ENCODE measurements around the gene MGLL. TPM values are rescaled to one million over a fixed set of nuclear protein-coding genes. Genes with fewer than 3 reads are reported as not detected.

The MGLL gene
- total and polyA plus RNA-seq, 7 donors: 24.7 to 220 (median 46.8) TPM

DNA sequence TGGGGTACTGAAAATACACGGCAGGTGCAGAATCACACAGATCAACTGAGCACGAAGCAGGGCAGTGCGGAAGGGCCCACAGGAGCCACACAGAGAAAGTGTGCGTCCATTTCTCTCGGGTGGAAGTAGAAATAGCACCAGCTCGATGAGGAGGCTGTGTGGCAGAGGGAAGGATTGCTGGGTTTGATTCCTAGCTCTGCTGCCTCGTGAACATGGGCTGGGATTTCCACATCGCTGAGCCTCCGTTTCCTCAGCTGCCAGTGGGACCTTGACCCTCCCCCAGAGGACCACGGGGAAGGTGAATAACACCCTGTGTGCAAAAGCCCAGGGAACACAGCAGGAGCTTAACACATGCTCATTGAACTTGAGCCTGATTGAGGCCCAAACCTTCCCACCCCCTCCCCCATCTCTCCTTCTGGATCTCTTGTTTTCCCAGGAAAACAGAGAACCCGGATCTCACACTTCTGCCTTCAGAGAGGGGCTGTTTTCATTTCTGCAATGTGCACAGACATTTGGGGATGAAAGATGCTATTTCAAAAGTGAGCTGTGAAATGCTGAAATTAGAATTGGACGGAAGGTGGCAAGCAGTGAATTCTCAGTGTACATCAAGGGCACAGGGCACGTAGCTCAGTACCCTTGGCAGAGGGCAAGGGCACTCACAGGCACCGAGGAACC, 111.2 kb downstream of the MGLL start:
- TF ChIP-seq EP300 (IDR thresholded peaks at IDR 0.05) (no peak), POLR2A (IDR thresholded peaks at IDR 0.05) (no peak), CTCF (IDR thresholded peaks at IDR 0.05) (no peak), POLR2AphosphoS5 (IDR thresholded peaks at IDR 0.05) (no peak)
- Histone ChIP-seq H3K27ac (peak overlapping the region; percentile 59 to 85 (median 72)), H3K9me3 (no peaks in the 10 kb centered on the region), H3K4me3 (no peak overlapping the region), H3K36me3 (no peaks in the 10 kb centered on the region), H3K4me1 (peaks cover 0 to 59% (median 46%) of the 10 kb centered on the region in 4 donors), H3K27me3 (no peaks in the 10 kb centered on the region)
- intact Hi-C loops (cut with DNase I): loop anchor here (5.0 kb wide), 1 partner anchor 41 kb away; no protein-coding TSS in a partner anchor
- DNase-seq: peak; percentile 47
- 88 to 90% methylated on average over 14 of the region's 14 CpGs for WGBS, 2 donors

DNA sequence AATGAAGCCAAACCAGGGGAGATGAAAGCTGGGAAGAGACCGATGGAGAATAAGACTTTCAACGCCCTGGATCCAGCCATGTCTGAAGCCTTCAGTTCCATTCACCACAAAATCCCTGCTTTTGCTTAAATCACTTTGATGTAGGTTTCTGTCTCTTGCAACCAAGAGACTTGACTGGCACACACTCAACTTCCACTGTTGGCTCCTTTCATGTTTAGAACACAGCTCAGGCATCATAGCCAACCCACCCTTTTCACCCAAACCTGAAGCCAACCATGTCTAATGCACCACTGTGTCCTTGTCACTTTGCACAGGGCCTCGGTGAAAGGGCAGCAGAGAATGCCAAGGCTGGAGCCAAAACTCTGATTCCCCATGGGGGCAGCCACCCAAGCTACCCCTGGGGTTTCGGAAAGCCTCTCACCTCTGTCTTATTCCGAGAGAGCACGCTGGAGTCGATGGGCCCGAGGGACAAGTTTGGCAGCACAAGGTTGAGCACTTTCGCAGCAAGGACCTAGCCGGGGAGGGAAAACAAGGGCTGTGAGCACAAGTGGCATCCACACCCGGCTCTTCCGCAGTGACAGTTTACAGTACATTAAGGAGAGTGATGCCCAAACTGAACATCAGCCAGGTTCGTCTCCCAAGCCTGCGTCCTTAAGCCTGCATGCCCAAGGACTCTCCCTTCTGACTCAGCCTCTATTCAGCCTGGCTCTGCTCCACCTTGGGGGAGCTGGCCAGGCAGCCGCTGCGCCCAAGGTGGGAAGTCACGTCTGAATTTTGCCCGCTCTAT, 112.0 kb downstream of the MGLL start:
- peak overlapping the region; percentile 59 to 85 (median 72) for H3K27ac ChIP-seq

DNA sequence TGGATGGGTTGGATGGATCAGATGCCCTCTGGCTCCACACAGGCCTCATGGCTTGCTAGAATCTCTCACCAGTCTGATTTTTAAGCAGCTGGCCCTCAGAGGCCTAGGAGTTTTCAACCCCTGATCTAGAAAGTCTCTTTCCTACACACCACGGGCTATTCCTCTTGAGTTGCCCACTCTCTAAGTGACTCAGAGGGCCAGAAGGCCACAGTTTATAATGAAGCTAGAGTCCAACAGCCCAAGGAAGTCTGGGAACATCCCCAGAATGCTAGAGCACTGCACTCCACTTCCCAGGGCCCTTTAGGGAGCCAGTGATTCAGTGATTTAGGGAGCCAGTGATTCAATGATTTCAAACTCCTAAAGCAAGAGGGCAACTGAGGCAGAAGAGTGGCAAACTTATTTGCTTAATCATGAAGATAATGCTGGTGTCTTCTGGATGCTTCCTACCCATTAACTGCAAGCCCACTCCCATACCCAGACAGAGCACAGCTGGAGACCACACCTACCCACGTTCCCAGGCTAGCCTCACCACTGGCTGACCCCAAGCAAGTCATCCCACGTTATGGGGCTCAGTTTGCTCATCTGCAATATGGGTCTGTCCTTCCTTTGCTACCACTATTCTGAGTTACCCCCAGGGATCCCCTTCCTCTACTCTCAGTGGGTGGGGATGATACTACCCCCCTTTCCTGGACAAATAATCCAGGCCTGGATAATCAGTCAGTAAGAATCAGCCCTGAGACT, 112.8 kb downstream of the MGLL start:
- TF ChIP-seq CTCF (IDR thresholded peaks at IDR 0.05): no peak
- no peak for TF ChIP-seq POLR2AphosphoS5 (IDR thresholded peaks at IDR 0.05)
- TF ChIP-seq EP300 (IDR thresholded peaks at IDR 0.05): no peak
- TF ChIP-seq POLR2A (IDR thresholded peaks at IDR 0.05): no peak
- no peaks in the 10 kb centered on the region for H3K9me3 ChIP-seq
- peak overlapping the region; percentile 65 to 85 (median 74) for H3K27ac ChIP-seq
- H3K36me3 ChIP-seq: peaks cover 0 to 6% (median 0%) of the 10 kb centered on the region in 4 donors
- peak; percentile 29 for DNase-seq
- intact Hi-C loops (cut with DNase I): loop anchor here (5.0 kb wide), 1 partner anchor 43 kb away; no protein-coding TSS in a partner anchor
- no peaks in the 10 kb centered on the region for H3K27me3 ChIP-seq
- H3K4me3 ChIP-seq: no peak overlapping the region
- peaks cover 0 to 59% (median 42%) of the 10 kb centered on the region in 4 donors for H3K4me1 ChIP-seq
- 80 to 81% methylated on average over 3 of the region's 3 CpGs for WGBS, 2 donors

More for the DNA sequence above, 112.0 kb downstream of the MGLL start:
- TF ChIP-seq POLR2A (IDR thresholded peaks at IDR 0.05) (no peak), POLR2AphosphoS5 (IDR thresholded peaks at IDR 0.05) (peak in 3 of 4 donors; percentile 13 to 24 (median 16))
- Histone ChIP-seq H3K36me3 (no peaks in the 10 kb centered on the region), H3K27me3 (no peaks in the 10 kb centered on the region), H3K4me1 (peaks cover 0 to 59% (median 44%) of the 10 kb centered on the region in 4 donors), H3K4me3 (no peak overlapping the region), H3K9me3 (no peaks in the 10 kb centered on the region)
- intact Hi-C loops (cut with DNase I): loop anchor here (5.0 kb wide), 1 partner anchor 42 kb away; no protein-coding TSS in a partner anchor
- peak; percentile 73 for DNase-seq
- WGBS, 2 donors: 93 to 94% methylated on average over 18 of the region's 18 CpGs

DNA sequence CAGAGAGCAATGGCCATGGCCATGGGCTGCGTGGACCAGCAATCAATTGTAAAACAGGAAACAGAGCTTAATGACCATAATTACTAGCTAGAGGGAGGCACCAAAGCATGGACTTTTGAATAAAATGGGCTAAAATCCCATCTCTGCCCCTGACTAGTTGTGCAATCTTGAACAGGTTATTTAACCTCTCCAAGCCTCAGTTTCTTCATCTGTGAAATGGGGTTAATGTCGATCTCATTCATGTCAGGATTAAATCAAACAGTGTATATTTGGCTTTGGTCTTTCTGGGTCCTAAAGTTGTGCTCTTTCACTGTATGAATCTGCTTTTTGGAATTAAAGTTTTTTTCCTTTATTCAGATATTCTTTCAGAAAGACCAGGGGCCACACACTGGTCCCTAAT, 113.5 kb downstream of the MGLL start:
- intact Hi-C loops (cut with DNase I): no loop called here
- TF ChIP-seq POLR2AphosphoS5 (IDR thresholded peaks at IDR 0.05): no peak
- TF ChIP-seq CTCF (IDR thresholded peaks at IDR 0.05): no peak
- TF ChIP-seq EP300 (IDR thresholded peaks at IDR 0.05): no peak
- no peak for TF ChIP-seq POLR2A (IDR thresholded peaks at IDR 0.05)
- 88 to 92% methylated on average over 2 of the region's 2 CpGs for WGBS, 2 donors
- H3K9me3 ChIP-seq: no peaks in the 10 kb centered on the region
- no peaks in the 10 kb centered on the region for H3K27me3 ChIP-seq
- DNase-seq: no peak
- H3K4me1 ChIP-seq: peaks cover 0 to 59% (median 42%) of the 10 kb centered on the region in 4 donors
- peaks cover 0 to 6% (median 0%) of the 10 kb centered on the region in 4 donors for H3K36me3 ChIP-seq
- peak overlapping the region; percentile 60 to 85 (median 74) for H3K27ac ChIP-seq
- no peak overlapping the region for H3K4me3 ChIP-seq
